ENCODE measurements around the gene SPON2.
"Not testable (repeated sequence)": the region's sequence is repeated elsewhere in the genome, so short reads cannot be mapped to it uniquely, and the experiment has no call there.

Gene SPON2

GRCh38 chr4:1152290-1152689 is 20.1 kb downstream of the SPON2 start:
- in situ Hi-C loops (cut with HindIII; ENCODE audit: low sequenced_read_pairs), result no loop called here

- in situ Hi-C loops (cut with HindIII; ENCODE audit: low sequenced_read_pairs), result no loop called here
Measured at GRCh38 chr4:1151541-1151940, 20.8 kb downstream of the SPON2 start.

GRCh38 chr4:1150875-1151274 is 21.5 kb downstream of the SPON2 start:
- in situ Hi-C loops (cut with HindIII; ENCODE audit: low sequenced_read_pairs), result no loop called here

GRCh38 chr4:1139860-1140259 is 32.5 kb downstream of the SPON2 start:
- in situ Hi-C loops (cut with HindIII; ENCODE audit: low sequenced_read_pairs), result no loop called here

GRCh38 chr4:1137850-1138249 is 34.5 kb downstream of the SPON2 start:
- in situ Hi-C loops (cut with HindIII; ENCODE audit: low sequenced_read_pairs), result no loop called here

GRCh38 chr4:1137063-1137776 is 35.2 kb downstream of the SPON2 start:
- in situ Hi-C loops (cut with HindIII; ENCODE audit: low sequenced_read_pairs), result no loop called here

- in situ Hi-C loops (cut with HindIII; ENCODE audit: low sequenced_read_pairs), result no loop called here
Measured at GRCh38 chr4:1136048-1136447, 36.3 kb downstream of the SPON2 start.

GRCh38 chr4:1133033-1133432 is 39.4 kb downstream of the SPON2 start:
- in situ Hi-C loops (cut with HindIII; ENCODE audit: low sequenced_read_pairs), result no loop called here

GRCh38 chr4:1130316-1131186 is 41.8 kb downstream of the SPON2 start:
- in situ Hi-C loops (cut with HindIII; ENCODE audit: low sequenced_read_pairs), result no loop called here

- in situ Hi-C loops (cut with HindIII; ENCODE audit: low sequenced_read_pairs), result no loop called here
Measured at GRCh38 chr4:1126506-1126905, 45.9 kb downstream of the SPON2 start.

- in situ Hi-C loops (cut with HindIII; ENCODE audit: low sequenced_read_pairs), result not testable (repeated sequence)
Measured at GRCh38 chr4:1125466-1125865, 46.9 kb downstream of the SPON2 start.

- in situ Hi-C loops (cut with HindIII; ENCODE audit: low sequenced_read_pairs), result no loop called here
Measured at GRCh38 chr4:1124818-1125217, 47.6 kb downstream of the SPON2 start.

GRCh38 chr4:1122505-1122904 is 49.9 kb downstream of the SPON2 start:
- in situ Hi-C loops (cut with HindIII; ENCODE audit: low sequenced_read_pairs), result no loop called here

Data from DLD1 (cell line).